Midbrain (tissue), 1 donor: ENCODE measurements around the gene RRP1B.

ENCODE experiments used
- DNase-seq: peaks from one replicate; lab custom pipeline; 2025; lab: John Stamatoyannopoulos, UW

RRP1B gene

GRCh38 chr21:43740497-43741156 lies 81.3 kb downstream of the RRP1B start:
- DNase-seq = peak; percentile 61

GRCh38 chr21:43741423-43742096 lies 82.2 kb downstream of the RRP1B start:
- DNase-seq = no peak

GRCh38 chr21:43743947-43744346 lies 84.6 kb downstream of the RRP1B start:
- DNase-seq = no peak

- no peak for DNase-seq
Measured at GRCh38 chr21:43744725-43745124, 85.4 kb downstream of the RRP1B start.
